Upper lobe of left lung (tissue), 4 donors: ENCODE results near the gene CCM2L.

ENCODE experiments used
- CTCF ChIP-seq, 6 experiments: fragments of 450-650 bp in 4 of 6; fragments of 200-600 bp in 2 of 6; sonication (generic) in 2 of 6; IDR thresholded peaks; one replicate each; pipeline ENCODE4 v1.5.1; 2016 to 2019; ENCODE audit warnings: antibody characterized with exemption in 6 of 6
- POLR2A ChIP-seq, 4 donors: fragments of 450-650 bp; IDR thresholded peaks; one replicate each; pipeline ENCODE4 v1.5.1; 2016 to 2017; ENCODE audit warnings: antibody characterized with exemption in 4 of 4, mild to moderate bottlenecking in 2 of 4
- POLR2AphosphoS5 ChIP-seq, 2 donors: sonication (generic); formaldehyde crosslinking; IDR thresholded peaks; one replicate each; pipeline ENCODE4 v1.5.1; 2017; ENCODE audit warnings: antibody characterized with exemption in 2 of 2

- TF ChIP-seq POLR2A (IDR thresholded peaks at IDR 0.05) (no peak), CTCF (IDR thresholded peaks at IDR 0.05) (no peak), POLR2AphosphoS5 (IDR thresholded peaks at IDR 0.05) (no peak)
Measured at GRCh38 chr20:32013326-32013725, 3.1 kb downstream of the CCM2L start.
